Measurements from ENCODE around the gene SPHK1.

Gene SPHK1

GRCh38 chr17:76432004-76432403, 47.6 kb downstream of the SPHK1 start:
- DNase-seq (ENCODE audit: low read depth in 3 of 3, low spot score in 1 of 3): no peak

GRCh38 chr17:76432712-76433336, 48.4 kb downstream of the SPHK1 start:
- DNase-seq (ENCODE audit: low read depth in 3 of 3, low spot score in 1 of 3): no peak

GRCh38 chr17:76433693-76434092, 49.3 kb downstream of the SPHK1 start:
- DNase-seq (ENCODE audit: low read depth in 3 of 3, low spot score in 1 of 3): no peak

DNA sequence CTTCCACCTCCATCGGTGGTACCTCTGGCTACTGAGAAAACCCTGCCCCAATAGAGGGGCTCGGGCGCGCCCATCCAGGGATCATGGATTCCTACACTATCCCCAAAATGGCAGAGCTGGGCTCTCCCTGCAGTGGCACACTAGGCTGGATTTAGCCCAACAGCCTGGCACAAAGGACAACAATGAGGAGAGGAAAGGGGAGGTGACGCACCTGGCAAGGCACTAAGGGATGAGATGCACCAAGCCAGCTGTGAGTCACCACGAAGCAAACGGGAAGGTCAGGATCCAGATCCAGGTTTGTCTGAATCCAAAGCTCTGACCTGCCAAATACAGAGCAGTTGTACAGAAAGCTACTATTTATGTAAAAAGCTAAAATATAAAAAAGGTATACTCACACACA, 50.5 kb downstream of the SPHK1 start:
- DNase-seq (ENCODE audit: low read depth in 3 of 3, low spot score in 1 of 3): no peak

DNA sequence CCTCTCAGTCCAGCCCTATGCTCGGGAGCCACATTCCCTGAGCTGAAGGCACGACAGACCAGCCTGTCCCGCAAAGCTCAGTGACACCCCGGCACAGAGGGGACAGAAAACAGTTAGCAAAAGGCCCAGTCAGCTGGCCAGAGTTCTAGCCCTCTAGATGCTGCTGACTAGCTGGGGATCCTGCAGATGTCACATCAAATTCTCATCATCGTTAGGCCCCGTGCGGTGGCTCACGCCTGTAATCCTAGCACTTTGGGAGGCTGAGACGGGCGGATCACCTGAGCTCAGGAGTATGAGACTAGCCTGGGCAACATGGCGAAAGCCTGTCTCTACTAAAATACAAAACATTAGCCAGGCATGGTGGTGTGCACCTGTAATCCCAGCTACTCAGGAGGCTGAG, 51.3 kb downstream of the SPHK1 start:
- no peak for DNase-seq (ENCODE audit: low read depth in 3 of 3, low spot score in 1 of 3)

Data from stimulated activated CD4-positive, alpha-beta T cell treated with anti-CD3 and anti-CD28 coated beads, TNF-alpha, amount 100 ng/mL, for 1 hour (primary cell).